Measurements from ENCODE around the gene ORM2. TPM values are rescaled to one million over a fixed set of nuclear protein-coding genes. Genes with fewer than 3 reads are reported as not detected.
A peak's percentile ranks its signal among the peaks of the same experiment; 100 is the strongest.

The ORM2 gene
- total and polyA plus RNA-seq, 8 donors, result 1.2 to 17.1 (median 3.4) TPM; not detected in 4

GRCh38 chr9:114310471-114311450 lies 18.9 kb upstream of the ORM2 start:
- H3K27ac ChIP-seq, result no peak overlapping the region
- peaks cover 0 to 9% (median 2%) of the 10 kb centered on the region in 4 donors for H3K4me1 ChIP-seq
- intact Hi-C loops (cut with DNase I; ENCODE audit: low total_unique reads), result no loop called here
- H3K9me3 ChIP-seq, result no peaks in the 10 kb centered on the region
- WGBS, 5 donors, result 86 to 89% (median 87%) methylated on average over 22 of the region's 22 CpGs
- peak; percentile 6 to 20 for DNase-seq
- H3K27me3 ChIP-seq, result no peaks in the 10 kb centered on the region
- no peak overlapping the region for H3K4me3 ChIP-seq
- peaks cover 0 to 20% (median 15%) of the 10 kb centered on the region in 4 donors for H3K36me3 ChIP-seq
- TF ChIP-seq POLR2AphosphoS5 (IDR thresholded peaks at IDR 0.05) (no peak), EP300 (IDR thresholded peaks at IDR 0.05) (no peak), POLR2A (IDR thresholded peaks at IDR 0.05) (no peak), CTCF (IDR thresholded peaks at IDR 0.05) (no peak)

- TF ChIP-seq CTCF (IDR thresholded peaks at IDR 0.05), result no peak
- no peak for TF ChIP-seq EP300 (IDR thresholded peaks at IDR 0.05)
- no peak for TF ChIP-seq POLR2A (IDR thresholded peaks at IDR 0.05)
- no peak for TF ChIP-seq POLR2AphosphoS5 (IDR thresholded peaks at IDR 0.05)
- intact Hi-C loops (cut with DNase I; ENCODE audit: low total_unique reads), result no loop called here
- Histone ChIP-seq H3K4me3 (no peak overlapping the region), H3K27ac (no peak overlapping the region), H3K9me3 (no peaks in the 10 kb centered on the region), H3K4me1 (peaks cover 0 to 8% (median 2%) of the 10 kb centered on the region in 4 donors), H3K27me3 (no peaks in the 10 kb centered on the region), H3K36me3 (peaks cover 0 to 19% (median 13%) of the 10 kb centered on the region in 4 donors)
- DNase-seq, result peak; percentile 14 to 24
- 85 to 92% (median 90%) methylated on average over 28 of the region's 28 CpGs for WGBS, 5 donors
These were observed 17.8 kb upstream of the ORM2 start for GRCh38 chr9:114311571-114312512.

- WGBS, 5 donors, result 66 to 77% (median 68%) methylated on average over 8 of the region's 8 CpGs
- no peaks in the 10 kb centered on the region for H3K27me3 ChIP-seq
- peaks cover 0 to 14% (median 9%) of the 10 kb centered on the region in 4 donors for H3K36me3 ChIP-seq
- H3K4me3 ChIP-seq, result no peak overlapping the region
- no peak overlapping the region for H3K27ac ChIP-seq
- DNase-seq, result peak in 1 of 2 donors; percentile 15
- TF ChIP-seq CTCF (IDR thresholded peaks at IDR 0.05) (no peak), POLR2AphosphoS5 (IDR thresholded peaks at IDR 0.05) (no peak), EP300 (IDR thresholded peaks at IDR 0.05) (no peak), POLR2A (IDR thresholded peaks at IDR 0.05) (no peak)
- H3K4me1 ChIP-seq, result peaks cover 0 to 8% (median 2%) of the 10 kb centered on the region in 4 donors
- no peaks in the 10 kb centered on the region for H3K9me3 ChIP-seq
- intact Hi-C loops (cut with DNase I; ENCODE audit: low total_unique reads), result no loop called here
These were observed 17.2 kb upstream of the ORM2 start for GRCh38 chr9:114312513-114312875.

DNA sequence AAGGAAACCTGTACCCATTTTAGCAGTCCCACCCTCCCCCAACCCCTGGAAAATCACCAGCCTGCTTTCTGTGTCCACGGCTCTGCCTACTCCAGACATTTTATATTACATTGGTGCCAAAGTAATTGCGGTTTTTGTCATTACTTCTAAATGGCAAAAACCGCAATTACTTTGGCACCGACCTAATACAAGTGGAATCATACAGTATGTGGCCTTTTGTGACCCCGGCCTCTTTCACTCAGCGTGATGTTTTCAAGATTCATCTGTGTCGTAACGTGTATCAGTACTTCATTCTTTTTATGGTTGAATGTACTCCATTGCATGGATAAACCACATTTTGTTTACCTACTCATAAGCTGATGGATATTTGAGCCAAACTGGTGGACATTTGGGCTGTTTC lies 16.5 kb upstream of the ORM2 start:
- peaks cover 0 to 8% (median 2%) of the 10 kb centered on the region in 4 donors for H3K4me1 ChIP-seq
- no peak for TF ChIP-seq POLR2A (IDR thresholded peaks at IDR 0.05)
- no peak for TF ChIP-seq EP300 (IDR thresholded peaks at IDR 0.05)
- no peak for TF ChIP-seq CTCF (IDR thresholded peaks at IDR 0.05)
- TF ChIP-seq POLR2AphosphoS5 (IDR thresholded peaks at IDR 0.05), result no peak
- no peaks in the 10 kb centered on the region for H3K9me3 ChIP-seq
- no peak overlapping the region for H3K4me3 ChIP-seq
- 84 to 88% (median 86%) methylated on average over 8 of the region's 8 CpGs for WGBS, 5 donors
- H3K36me3 ChIP-seq, result peaks cover 0 to 12% (median 7%) of the 10 kb centered on the region in 4 donors
- no peak overlapping the region for H3K27ac ChIP-seq
- no peaks in the 10 kb centered on the region for H3K27me3 ChIP-seq
- no peak for DNase-seq
- intact Hi-C loops (cut with DNase I; ENCODE audit: low total_unique reads), result no loop called here

Data from stomach (tissue), 9 donors.